Measurements from ENCODE around the gene CCDC157.

The CCDC157 gene

GRCh38 chr22:30348404-30348803 is 8.4 kb upstream of the CCDC157 start:
- H2AFZ ChIP-seq = no peak overlapping the region
- no peaks in the 10 kb centered on the region for H3K4me1 ChIP-seq
- TF ChIP-seq, protein P1, sequence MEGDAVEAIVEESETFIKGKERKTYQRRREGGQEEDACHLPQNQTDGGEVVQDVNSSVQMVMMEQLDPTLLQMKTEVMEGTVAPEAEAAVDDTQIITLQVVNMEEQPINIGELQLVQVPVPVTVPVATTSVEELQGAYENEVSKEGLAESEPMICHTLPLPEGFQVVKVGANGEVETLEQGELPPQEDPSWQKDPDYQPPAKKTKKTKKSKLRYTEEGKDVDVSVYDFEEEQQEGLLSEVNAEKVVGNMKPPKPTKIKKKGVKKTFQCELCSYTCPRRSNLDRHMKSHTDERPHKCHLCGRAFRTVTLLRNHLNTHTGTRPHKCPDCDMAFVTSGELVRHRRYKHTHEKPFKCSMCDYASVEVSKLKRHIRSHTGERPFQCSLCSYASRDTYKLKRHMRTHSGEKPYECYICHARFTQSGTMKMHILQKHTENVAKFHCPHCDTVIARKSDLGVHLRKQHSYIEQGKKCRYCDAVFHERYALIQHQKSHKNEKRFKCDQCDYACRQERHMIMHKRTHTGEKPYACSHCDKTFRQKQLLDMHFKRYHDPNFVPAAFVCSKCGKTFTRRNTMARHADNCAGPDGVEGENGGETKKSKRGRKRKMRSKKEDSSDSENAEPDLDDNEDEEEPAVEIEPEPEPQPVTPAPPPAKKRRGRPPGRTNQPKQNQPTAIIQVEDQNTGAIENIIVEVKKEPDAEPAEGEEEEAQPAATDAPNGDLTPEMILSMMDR (IDR thresholded peaks at IDR 0.05) = no peak
- no peak overlapping the region for H3K4me2 ChIP-seq (ENCODE audit: low read length)
- no peaks in the 10 kb centered on the region for H3K27me3 ChIP-seq (ENCODE audit: control insufficient read depth, insufficient read depth, low read length)
- no peak overlapping the region for H3K9ac ChIP-seq
- no peak overlapping the region for H3K4me3 ChIP-seq (ENCODE audit: low read depth, low read length)
- peaks cover 7% of the 10 kb centered on the region for H3K79me2 ChIP-seq
- H3K36me3 ChIP-seq (ENCODE audit: control insufficient read depth, insufficient read depth, low read length) = no peaks in the 10 kb centered on the region
- H3K27ac ChIP-seq = no peak overlapping the region
- H3K9me3 ChIP-seq (ENCODE audit: control insufficient read depth, low read length) = no peaks in the 10 kb centered on the region

DNA sequence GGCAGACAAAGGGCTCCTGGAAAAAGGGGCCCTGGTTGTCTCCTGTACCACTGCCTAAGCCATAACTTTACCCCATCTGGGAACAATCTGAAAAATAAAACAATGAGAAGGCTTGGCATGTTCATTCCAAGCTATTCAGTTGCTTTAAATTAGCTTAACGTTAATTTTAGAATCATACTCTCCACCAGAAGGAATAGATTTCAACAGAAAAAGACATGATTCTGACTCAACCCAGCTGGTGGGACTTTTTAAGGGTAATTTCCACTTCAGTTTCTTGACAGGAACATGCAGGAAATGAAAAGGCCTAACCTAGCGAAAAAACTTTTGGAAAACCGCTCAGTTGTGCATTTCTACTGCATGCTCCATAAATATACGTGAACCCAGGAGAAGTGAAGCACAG is 8.0 kb upstream of the CCDC157 start:
- no peaks in the 10 kb centered on the region for H3K4me1 ChIP-seq
- no peaks in the 10 kb centered on the region for H3K27me3 ChIP-seq (ENCODE audit: control insufficient read depth, insufficient read depth, low read length)
- H3K79me2 ChIP-seq = peaks cover 7% of the 10 kb centered on the region
- TF ChIP-seq, protein P1 (IDR thresholded peaks at IDR 0.05) = no peak
- no peaks in the 10 kb centered on the region for H3K9me3 ChIP-seq (ENCODE audit: control insufficient read depth, low read length)
- H3K4me2 ChIP-seq (ENCODE audit: low read length) = no peak overlapping the region
- no peaks in the 10 kb centered on the region for H3K36me3 ChIP-seq (ENCODE audit: control insufficient read depth, insufficient read depth, low read length)
- no peak overlapping the region for H2AFZ ChIP-seq
- no peak overlapping the region for H3K4me3 ChIP-seq (ENCODE audit: low read depth, low read length)
- no peak overlapping the region for H3K9ac ChIP-seq
- no peak overlapping the region for H3K27ac ChIP-seq

DNA sequence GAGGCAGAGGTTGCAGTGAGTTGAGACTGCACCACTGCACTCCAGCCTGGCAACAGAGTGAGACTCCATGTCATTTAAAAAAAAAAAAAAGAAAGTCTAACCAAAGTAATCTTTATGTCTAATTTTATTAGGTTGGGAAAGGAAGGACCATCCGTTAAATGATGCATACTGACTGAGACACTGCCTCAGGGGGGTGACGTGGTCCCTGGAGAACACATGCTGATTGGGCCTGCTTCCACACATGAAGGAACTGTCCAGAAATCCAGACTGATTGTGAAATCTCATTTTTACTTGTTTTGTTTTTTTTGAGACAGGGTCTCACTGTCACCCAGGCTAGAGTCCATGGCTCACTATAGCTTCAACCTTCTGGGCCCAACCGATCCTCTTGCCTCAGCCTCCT is 5.6 kb upstream of the CCDC157 start:
- H2AFZ ChIP-seq = no peak overlapping the region
- no peak overlapping the region for H3K4me3 ChIP-seq (ENCODE audit: low read depth, low read length)
- no peaks in the 10 kb centered on the region for H3K36me3 ChIP-seq (ENCODE audit: control insufficient read depth, insufficient read depth, low read length)
- H3K9me3 ChIP-seq (ENCODE audit: control insufficient read depth, low read length) = no peaks in the 10 kb centered on the region
- no peak overlapping the region for H3K9ac ChIP-seq
- H3K27ac ChIP-seq = no peak overlapping the region
- H3K4me2 ChIP-seq (ENCODE audit: low read length) = no peak overlapping the region
- H3K4me1 ChIP-seq = peaks cover 7% of the 10 kb centered on the region
- TF ChIP-seq, protein P1 (IDR thresholded peaks at IDR 0.05) = no peak
- no peaks in the 10 kb centered on the region for H3K27me3 ChIP-seq (ENCODE audit: control insufficient read depth, insufficient read depth, low read length)
- peaks cover 29% of the 10 kb centered on the region for H3K79me2 ChIP-seq

DNA sequence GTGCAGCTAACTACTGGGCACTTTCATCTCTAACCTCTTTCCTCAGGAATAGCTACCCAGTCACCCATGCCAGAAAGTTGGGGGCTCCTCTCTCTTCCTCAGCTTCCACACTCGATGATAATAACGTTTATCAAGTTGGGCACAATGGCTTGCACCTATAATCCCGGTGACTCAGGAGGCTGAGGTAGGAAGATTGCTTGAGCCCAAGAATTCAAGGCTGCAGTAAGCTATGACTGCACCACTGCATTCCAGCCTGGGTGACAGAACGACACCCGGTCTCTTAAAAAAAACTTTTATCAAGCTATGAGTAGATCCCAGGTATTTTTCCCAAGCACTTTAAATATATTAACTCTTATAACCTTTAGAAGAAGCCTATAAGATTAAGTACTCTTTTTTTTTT is 2.2 kb upstream of the CCDC157 start:
- Histone ChIP-seq H3K4me1 (peaks cover 7% of the 10 kb centered on the region), H3K4me2 (ENCODE audit: low read length) (peak overlapping the region; percentile 87), H3K36me3 (ENCODE audit: control insufficient read depth, insufficient read depth, low read length) (no peaks in the 10 kb centered on the region), H2AFZ (no peak overlapping the region), H3K9me3 (ENCODE audit: control insufficient read depth, low read length) (no peaks in the 10 kb centered on the region), H3K9ac (no peak overlapping the region), H3K4me3 (ENCODE audit: low read depth, low read length) (no peak overlapping the region), H3K27me3 (ENCODE audit: control insufficient read depth, insufficient read depth, low read length) (no peaks in the 10 kb centered on the region), H3K27ac (no peak overlapping the region), H3K79me2 (peaks cover 23% of the 10 kb centered on the region)
- TF ChIP-seq, protein P1 (IDR thresholded peaks at IDR 0.05) = no peak

GRCh38 chr22:30357236-30357570 is 396 bp downstream of the CCDC157 start:
- no peaks in the 10 kb centered on the region for H3K9me3 ChIP-seq (ENCODE audit: control insufficient read depth, low read length)
- H3K4me3 ChIP-seq (ENCODE audit: low read depth, low read length) = peak overlapping the region; percentile 70
- no peaks in the 10 kb centered on the region for H3K27me3 ChIP-seq (ENCODE audit: control insufficient read depth, insufficient read depth, low read length)
- H2AFZ ChIP-seq = peak overlapping the region; percentile 90
- H3K4me2 ChIP-seq (ENCODE audit: low read length) = peak overlapping the region; percentile 87
- H3K4me1 ChIP-seq = peaks cover 7% of the 10 kb centered on the region
- no peaks in the 10 kb centered on the region for H3K36me3 ChIP-seq (ENCODE audit: control insufficient read depth, insufficient read depth, low read length)
- H3K79me2 ChIP-seq = peaks cover 23% of the 10 kb centered on the region
- TF ChIP-seq, protein P1 (IDR thresholded peaks at IDR 0.05) = no peak
- peak overlapping the region; percentile 94 for H3K27ac ChIP-seq
- H3K9ac ChIP-seq = no peak overlapping the region
